Liver (tissue), 9 donors: Measurements from ENCODE around the gene MTOR. TPM values are rescaled to one million over a fixed set of nuclear protein-coding genes. Genes with fewer than 3 reads are reported as not detected.

Experiments used
- DNase-seq: peaks from one replicate; pipeline ENCODE4 v3.0.0-alpha.2; 2017; ENCODE audit warnings: low spot score
- H3K27ac ChIP-seq, 2 donors: one replicate each; pipeline ENCODE4 v1.7.0; 2013; ENCODE audit warnings: inconsistent platforms in 2 of 2, low read length in 2 of 2, control low read depth in 1 of 2, low read depth in 1 of 2, mild to moderate bottlenecking in 1 of 2
- H3K27me3 ChIP-seq, 4 donors: one replicate each; pipeline versions ENCODE4 v1.6.1 to v1.7.0; 2013; ENCODE audit warnings: low read length in 3 of 4, inconsistent platforms in 1 of 4, mild to moderate bottlenecking in 1 of 4, moderate library complexity in 1 of 4; ENCODE audit not compliant: control insufficient read depth in 4 of 4, insufficient read depth in 4 of 4
- H3K36me3 ChIP-seq, 4 donors: one replicate each; pipeline versions ENCODE4 v1.6.1 to v1.7.0; 2013; ENCODE audit warnings: low read length in 3 of 4, mild to moderate bottlenecking in 3 of 4, low read depth in 1 of 4, moderate library complexity in 1 of 4; ENCODE audit not compliant: control insufficient read depth in 4 of 4, insufficient read depth in 3 of 4
- H3K4me1 ChIP-seq, 4 donors: one replicate each; pipeline versions ENCODE4 v1.6.1 to v1.7.0; 2013; ENCODE audit warnings: low read length in 3 of 4, mild to moderate bottlenecking in 3 of 4, moderate library complexity in 1 of 4; ENCODE audit not compliant: control insufficient read depth in 4 of 4, insufficient read depth in 4 of 4
- H3K4me3 ChIP-seq, 3 donors: one replicate each; pipeline versions ENCODE4 v1.6.1 to v1.7.0; 2013; ENCODE audit warnings: low read length in 3 of 3, control low read depth in 1 of 3, low read depth in 1 of 3, mild to moderate bottlenecking in 1 of 3
- H3K9ac ChIP-seq, 2 donors: one replicate each; pipeline ENCODE4 v1.7.0; 2013; ENCODE audit warnings: low read length in 2 of 2, mild to moderate bottlenecking in 2 of 2, moderate library complexity in 2 of 2, control low read depth in 1 of 2, low read depth in 1 of 2
- H3K9me3 ChIP-seq, 4 donors: one replicate each; pipeline versions ENCODE4 v1.6.1 to v1.7.0; 2013; ENCODE audit warnings: low read length in 3 of 4; ENCODE audit not compliant: control insufficient read depth in 4 of 4
- EGR1 ChIP-seq, 2 donors: IDR thresholded peaks; 2 replicates each; pipeline ENCODE4 v1.6.1; 2016 to 2018; ENCODE audit warnings: antibody characterized with exemption in 2 of 2, low read depth in 2 of 2
- FOXA1 ChIP-seq: IDR thresholded peaks from 2 replicates; pipeline ENCODE4 v1.6.1; 2016; ENCODE audit warnings: antibody characterized with exemption
- FOXA2 ChIP-seq: IDR thresholded peaks from 2 replicates; pipeline ENCODE4 v1.6.1; 2016; ENCODE audit warnings: antibody characterized with exemption
- GABPA ChIP-seq, 2 donors: IDR thresholded peaks in 1 of 2; conservative IDR thresholded peaks in 1 of 2; 2 replicates each; pipeline ENCODE4 v1.6.1; 2016; ENCODE audit warnings: antibody characterized with exemption in 2 of 2, mild to moderate bottlenecking in 1 of 2, moderate library complexity in 1 of 2
- HNF4A ChIP-seq, 2 donors: conservative IDR thresholded peaks; 2 replicates each; pipeline ENCODE4 v1.6.1; 2016; ENCODE audit warnings: antibody characterized with exemption in 2 of 2, mild to moderate bottlenecking in 2 of 2
- HNF4G ChIP-seq: IDR thresholded peaks from 2 replicates; pipeline ENCODE4 v1.6.1; 2016; ENCODE audit warnings: antibody characterized with exemption
- JUND ChIP-seq, 2 donors: IDR thresholded peaks; 2 replicates each; pipeline ENCODE4 v1.6.1; 2016; ENCODE audit warnings: antibody characterized with exemption in 2 of 2
- NR2F2 ChIP-seq: IDR thresholded peaks from 2 replicates; pipeline ENCODE4 v1.6.1; 2016; ENCODE audit warnings: antibody characterized with exemption
- RAD21 ChIP-seq, 2 donors: IDR thresholded peaks; 2 replicates each; pipeline ENCODE4 v1.6.1; 2016; ENCODE audit warnings: antibody characterized with exemption in 2 of 2, mild to moderate bottlenecking in 2 of 2
- RXRA ChIP-seq, 2 donors: IDR thresholded peaks; 2 replicates each; pipeline ENCODE4 v1.6.1; 2017 to 2018; ENCODE audit warnings: antibody characterized with exemption in 2 of 2, mild to moderate bottlenecking in 1 of 2
- SP1 ChIP-seq: IDR thresholded peaks from 2 replicates; pipeline ENCODE4 v1.6.1; 2018; ENCODE audit warnings: antibody characterized with exemption, mild to moderate bottlenecking
- TAF1 ChIP-seq: conservative IDR thresholded peaks from 2 replicates; pipeline ENCODE4 v1.6.1; 2016; ENCODE audit warnings: antibody characterized with exemption, mild to moderate bottlenecking
- YY1 ChIP-seq: IDR thresholded peaks from 2 replicates; pipeline ENCODE4 v1.6.1; 2016; ENCODE audit warnings: antibody characterized with exemption, mild to moderate bottlenecking
- whole genome bisulfite sequencing: extraction: QIAGEN DNeasy Blood & Tissue Kit; methylation state at CpG from one replicate; pipeline ENCODE4 v1.1.7; 2013; 5-methylcytosine and 5-hydroxymethylcytosine counted together
- polyA plus RNA-seq, 2 donors: library from polyadenylated mRNA; stranded (reverse) in 1 of 2; unstranded in 1 of 2; fragments of 200-250 nt in 1 of 2; fragments of >200 nt in 1 of 2; fragmentation: Nextera tagmentation in 1 of 2; extraction: Ambion mirVana in 1 of 2; gene quantifications; one replicate each; pipeline versions ENCODE4 v1.2.1 to v1.2.3, GENCODE V29; 2013 to 2015
- total RNA-seq, 2 donors: library from RNA; depleted of rRNA; stranded (reverse); fragments of >200 nt; gene quantifications; one replicate each; pipeline ENCODE4 v1.2.3, GENCODE V29; 2014
- TF ChIP-seq, protein P1 (sequence below): IDR thresholded peaks from 2 replicates; pipeline ENCODE4 v1.6.1; 2016; ENCODE audit warnings: antibody characterized with exemption, mild to moderate bottlenecking
- TF ChIP-seq, protein P2 (sequence below): IDR thresholded peaks from 2 replicates; pipeline ENCODE4 v1.6.1; 2016; ENCODE audit warnings: antibody characterized with exemption
- TF ChIP-seq, protein P3 (sequence below): IDR thresholded peaks from 2 replicates; pipeline ENCODE4 v1.6.1; 2016; ENCODE audit warnings: antibody characterized with exemption
- donor health status: healthy.
- donor health status: healthy.
- donor health status: healthy.
- donor health status: healthy.
- donor health status: healthy.

MTOR gene
- total and polyA plus RNA-seq, 4 donors: 11.6 to 45.0 (median 19.9) TPM

DNA sequence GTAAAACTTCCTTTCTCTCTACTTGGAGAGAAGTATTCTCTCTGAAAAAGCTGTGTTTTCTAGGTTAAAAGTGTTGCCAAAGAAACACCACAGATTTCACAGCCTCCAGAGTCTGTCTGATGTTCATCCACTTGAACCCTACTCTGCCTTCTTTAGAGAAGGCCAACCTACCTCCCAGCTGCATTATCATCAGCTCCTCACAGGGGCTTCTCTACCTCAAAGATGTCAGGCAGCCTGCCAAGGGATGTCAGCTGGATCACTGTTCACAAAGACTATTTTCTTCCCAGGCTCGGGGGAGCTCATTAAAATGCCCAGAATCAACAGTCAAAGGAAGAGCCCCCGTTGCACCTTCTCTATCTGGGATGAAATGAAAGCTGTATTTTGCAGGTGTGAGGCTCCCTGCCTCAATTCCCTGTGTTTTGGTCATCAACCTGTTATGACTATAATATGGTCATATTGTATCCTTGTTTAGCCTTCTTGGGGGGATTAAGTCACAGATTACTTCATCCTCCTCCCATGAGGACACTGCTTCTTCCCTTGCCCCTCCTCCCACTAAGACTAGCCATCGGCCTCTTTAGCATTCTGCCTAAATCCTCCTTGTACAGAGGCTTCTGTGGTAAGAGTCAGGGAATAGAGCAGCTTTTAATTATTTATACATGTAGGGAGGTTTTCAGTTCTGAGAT, 47.5 kb downstream of the MTOR start:
- H3K9ac ChIP-seq: no peak overlapping the region
- peaks cover 0 to 5% (median 2%) of the 10 kb centered on the region in 4 donors for H3K4me1 ChIP-seq
- DNase-seq: no peak
- no peaks in the 10 kb centered on the region for H3K27me3 ChIP-seq
- H3K9me3 ChIP-seq: no peaks in the 10 kb centered on the region
- no peak overlapping the region for H3K4me3 ChIP-seq
- H3K27ac ChIP-seq: no peak overlapping the region
- peaks cover 9 to 63% (median 43%) of the 10 kb centered on the region in 4 donors for H3K36me3 ChIP-seq
- no peak for TF ChIP-seq TAF1
- TF ChIP-seq EGR1 (IDR thresholded peaks at IDR 0.05; ENCODE audit: low read depth in 2 of 2): no peak
- TF ChIP-seq, protein P1, sequence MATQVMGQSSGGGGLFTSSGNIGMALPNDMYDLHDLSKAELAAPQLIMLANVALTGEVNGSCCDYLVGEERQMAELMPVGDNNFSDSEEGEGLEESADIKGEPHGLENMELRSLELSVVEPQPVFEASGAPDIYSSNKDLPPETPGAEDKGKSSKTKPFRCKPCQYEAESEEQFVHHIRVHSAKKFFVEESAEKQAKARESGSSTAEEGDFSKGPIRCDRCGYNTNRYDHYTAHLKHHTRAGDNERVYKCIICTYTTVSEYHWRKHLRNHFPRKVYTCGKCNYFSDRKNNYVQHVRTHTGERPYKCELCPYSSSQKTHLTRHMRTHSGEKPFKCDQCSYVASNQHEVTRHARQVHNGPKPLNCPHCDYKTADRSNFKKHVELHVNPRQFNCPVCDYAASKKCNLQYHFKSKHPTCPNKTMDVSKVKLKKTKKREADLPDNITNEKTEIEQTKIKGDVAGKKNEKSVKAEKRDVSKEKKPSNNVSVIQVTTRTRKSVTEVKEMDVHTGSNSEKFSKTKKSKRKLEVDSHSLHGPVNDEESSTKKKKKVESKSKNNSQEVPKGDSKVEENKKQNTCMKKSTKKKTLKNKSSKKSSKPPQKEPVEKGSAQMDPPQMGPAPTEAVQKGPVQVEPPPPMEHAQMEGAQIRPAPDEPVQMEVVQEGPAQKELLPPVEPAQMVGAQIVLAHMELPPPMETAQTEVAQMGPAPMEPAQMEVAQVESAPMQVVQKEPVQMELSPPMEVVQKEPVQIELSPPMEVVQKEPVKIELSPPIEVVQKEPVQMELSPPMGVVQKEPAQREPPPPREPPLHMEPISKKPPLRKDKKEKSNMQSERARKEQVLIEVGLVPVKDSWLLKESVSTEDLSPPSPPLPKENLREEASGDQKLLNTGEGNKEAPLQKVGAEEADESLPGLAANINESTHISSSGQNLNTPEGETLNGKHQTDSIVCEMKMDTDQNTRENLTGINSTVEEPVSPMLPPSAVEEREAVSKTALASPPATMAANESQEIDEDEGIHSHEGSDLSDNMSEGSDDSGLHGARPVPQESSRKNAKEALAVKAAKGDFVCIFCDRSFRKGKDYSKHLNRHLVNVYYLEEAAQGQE: no peak
- TF ChIP-seq NR2F2: no peak
- no peak for TF ChIP-seq HNF4A (conservative IDR thresholded peaks at IDR 0.05)
- no peak for TF ChIP-seq FOXA2
- TF ChIP-seq GABPA (IDR thresholded peaks at IDR 0.05 in 1 of 2, conservative IDR thresholded peaks at IDR 0.05 in 1 of 2): no peak
- TF ChIP-seq SP1: no peak
- no peak for TF ChIP-seq RAD21 (IDR thresholded peaks at IDR 0.05)
- no peak for TF ChIP-seq YY1
- TF ChIP-seq HNF4G: no peak
- WGBS: 94% methylated on average over 3 of the region's 3 CpGs

DNA sequence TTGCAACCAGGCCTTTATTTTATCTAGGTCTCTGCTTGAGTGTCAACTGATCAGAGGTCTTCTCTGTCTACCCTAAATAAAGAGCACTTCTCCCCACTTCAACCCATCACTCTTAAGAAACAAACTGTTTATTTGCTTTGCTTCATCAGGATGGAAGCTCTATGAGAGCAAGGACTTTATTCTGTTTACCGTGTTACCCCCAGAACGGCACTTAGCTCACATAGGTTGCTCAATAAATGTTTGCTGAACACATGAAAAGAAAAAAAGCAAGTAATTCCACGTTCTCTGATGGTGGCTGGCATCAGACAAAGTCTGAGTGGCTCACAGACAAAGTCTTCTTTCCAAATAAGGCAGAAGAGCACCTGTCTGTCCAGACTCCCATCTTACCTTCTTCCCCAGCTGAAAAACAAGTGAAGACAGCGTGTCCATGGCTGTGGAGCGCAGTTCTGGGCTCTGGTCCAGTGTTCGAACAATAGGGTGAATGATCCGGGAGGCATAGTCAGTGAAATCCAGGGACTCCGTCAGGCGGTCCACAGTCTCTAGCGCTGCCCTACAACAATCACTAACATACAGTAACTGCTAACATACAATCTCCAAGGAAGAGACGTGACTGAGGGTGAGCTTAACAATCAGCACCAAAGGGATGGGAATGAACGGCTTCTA, 50.3 kb downstream of the MTOR start:
- TF ChIP-seq GABPA (IDR thresholded peaks at IDR 0.05 in 1 of 2, conservative IDR thresholded peaks at IDR 0.05 in 1 of 2) (no peak), SP1 (no peak), JUND (IDR thresholded peaks at IDR 0.05) (no peak), RXRA (IDR thresholded peaks at IDR 0.05) (peak in 1 of 2 donors; percentile 51), TAF1 (no peak), FOXA1 (no peak), YY1 (no peak), HNF4A (conservative IDR thresholded peaks at IDR 0.05) (peak in 1 of 2 donors; percentile 51), RAD21 (IDR thresholded peaks at IDR 0.05) (no peak)
- TF ChIP-seq, protein P2, sequence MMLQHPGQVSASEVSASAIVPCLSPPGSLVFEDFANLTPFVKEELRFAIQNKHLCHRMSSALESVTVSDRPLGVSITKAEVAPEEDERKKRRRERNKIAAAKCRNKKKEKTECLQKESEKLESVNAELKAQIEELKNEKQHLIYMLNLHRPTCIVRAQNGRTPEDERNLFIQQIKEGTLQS: no peak
- TF ChIP-seq, protein P3, sequence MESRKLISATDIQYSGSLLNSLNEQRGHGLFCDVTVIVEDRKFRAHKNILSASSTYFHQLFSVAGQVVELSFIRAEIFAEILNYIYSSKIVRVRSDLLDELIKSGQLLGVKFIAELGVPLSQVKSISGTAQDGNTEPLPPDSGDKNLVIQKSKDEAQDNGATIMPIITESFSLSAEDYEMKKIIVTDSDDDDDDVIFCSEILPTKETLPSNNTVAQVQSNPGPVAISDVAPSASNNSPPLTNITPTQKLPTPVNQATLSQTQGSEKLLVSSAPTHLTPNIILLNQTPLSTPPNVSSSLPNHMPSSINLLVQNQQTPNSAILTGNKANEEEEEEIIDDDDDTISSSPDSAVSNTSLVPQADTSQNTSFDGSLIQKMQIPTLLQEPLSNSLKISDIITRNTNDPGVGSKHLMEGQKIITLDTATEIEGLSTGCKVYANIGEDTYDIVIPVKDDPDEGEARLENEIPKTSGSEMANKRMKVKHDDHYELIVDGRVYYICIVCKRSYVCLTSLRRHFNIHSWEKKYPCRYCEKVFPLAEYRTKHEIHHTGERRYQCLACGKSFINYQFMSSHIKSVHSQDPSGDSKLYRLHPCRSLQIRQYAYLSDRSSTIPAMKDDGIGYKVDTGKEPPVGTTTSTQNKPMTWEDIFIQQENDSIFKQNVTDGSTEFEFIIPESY: no peak
- DNase-seq: no peak
- Histone ChIP-seq H3K36me3 (peaks cover 11 to 77% (median 53%) of the 10 kb centered on the region in 4 donors), H3K9ac (no peak overlapping the region), H3K27me3 (no peaks in the 10 kb centered on the region), H3K9me3 (no peaks in the 10 kb centered on the region), H3K4me1 (peaks cover 0 to 5% (median 2%) of the 10 kb centered on the region in 4 donors), H3K27ac (peak overlapping the region in 1 of 2 donors; percentile 8), H3K4me3 (no peak overlapping the region)
- WGBS: 74% methylated on average over 12 of the region's 12 CpGs
